ENCODE data around the gene SRPX2.

DNA sequence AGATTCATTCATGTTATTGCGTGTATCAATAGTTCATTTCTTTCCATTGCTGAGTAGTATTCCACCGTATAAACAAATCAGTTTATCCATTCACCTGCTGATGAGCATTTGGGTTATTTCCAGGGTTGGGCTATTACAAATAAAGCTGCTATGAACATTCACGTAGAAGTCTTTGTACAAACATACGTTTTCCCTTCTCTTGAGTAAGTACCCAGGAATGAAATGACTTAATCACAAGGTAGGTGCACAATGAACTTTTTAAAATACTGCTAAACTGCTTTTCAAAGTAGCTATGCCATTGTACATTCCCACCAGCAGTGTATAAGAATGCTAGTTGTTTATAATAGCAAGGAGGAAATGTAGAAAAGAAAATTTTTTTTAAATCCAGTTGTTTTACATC, 52.0 kb downstream of the SRPX2 start:
- TF ChIP-seq, protein P1, sequence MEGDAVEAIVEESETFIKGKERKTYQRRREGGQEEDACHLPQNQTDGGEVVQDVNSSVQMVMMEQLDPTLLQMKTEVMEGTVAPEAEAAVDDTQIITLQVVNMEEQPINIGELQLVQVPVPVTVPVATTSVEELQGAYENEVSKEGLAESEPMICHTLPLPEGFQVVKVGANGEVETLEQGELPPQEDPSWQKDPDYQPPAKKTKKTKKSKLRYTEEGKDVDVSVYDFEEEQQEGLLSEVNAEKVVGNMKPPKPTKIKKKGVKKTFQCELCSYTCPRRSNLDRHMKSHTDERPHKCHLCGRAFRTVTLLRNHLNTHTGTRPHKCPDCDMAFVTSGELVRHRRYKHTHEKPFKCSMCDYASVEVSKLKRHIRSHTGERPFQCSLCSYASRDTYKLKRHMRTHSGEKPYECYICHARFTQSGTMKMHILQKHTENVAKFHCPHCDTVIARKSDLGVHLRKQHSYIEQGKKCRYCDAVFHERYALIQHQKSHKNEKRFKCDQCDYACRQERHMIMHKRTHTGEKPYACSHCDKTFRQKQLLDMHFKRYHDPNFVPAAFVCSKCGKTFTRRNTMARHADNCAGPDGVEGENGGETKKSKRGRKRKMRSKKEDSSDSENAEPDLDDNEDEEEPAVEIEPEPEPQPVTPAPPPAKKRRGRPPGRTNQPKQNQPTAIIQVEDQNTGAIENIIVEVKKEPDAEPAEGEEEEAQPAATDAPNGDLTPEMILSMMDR (IDR thresholded peaks at IDR 0.05) = no peak
- TF ChIP-seq POLR2A (IDR thresholded peaks at IDR 0.05) = no peak
- TF ChIP-seq EP300 (IDR thresholded peaks at IDR 0.05) = no peak
